Hepatocyte (in vitro differentiated cells): ENCODE measurements around the gene YES1.
"Not testable (repeated sequence)": the region's sequence is repeated elsewhere in the genome, so short reads cannot be mapped to it uniquely, and the experiment has no call there.

Experiments
- EZH2 ChIP-seq: fragments of 200-600 bp; sonication (generic); IDR thresholded peaks from 2 replicates; pipeline ENCODE4 v1.6.1; 2016; ENCODE audit warnings: antibody characterized with exemption, mild to moderate bottlenecking, borderline replicate concordance
- EZH2phosphoT487 ChIP-seq: fragments of 200-600 bp; sonication (generic); IDR thresholded peaks from one replicate; pipeline ENCODE4 v1.6.1; 2018; ENCODE audit warnings: antibody characterized with exemption, mild to moderate bottlenecking, low read depth, moderate library complexity; ENCODE audit not compliant: unreplicated experiment, severe bottlenecking
- TF ChIP-seq, protein P1 (sequence below): fragments of 200-600 bp; sonication (generic); IDR thresholded peaks from 2 replicates; pipeline ENCODE4 v1.5.1; 2016; ENCODE audit warnings: antibody characterized with exemption, mild to moderate bottlenecking; ENCODE audit not compliant: poor library complexity

GRCh38 chr18:776044-776443, 36.0 kb downstream of the YES1 start:
- TF ChIP-seq, protein P1, sequence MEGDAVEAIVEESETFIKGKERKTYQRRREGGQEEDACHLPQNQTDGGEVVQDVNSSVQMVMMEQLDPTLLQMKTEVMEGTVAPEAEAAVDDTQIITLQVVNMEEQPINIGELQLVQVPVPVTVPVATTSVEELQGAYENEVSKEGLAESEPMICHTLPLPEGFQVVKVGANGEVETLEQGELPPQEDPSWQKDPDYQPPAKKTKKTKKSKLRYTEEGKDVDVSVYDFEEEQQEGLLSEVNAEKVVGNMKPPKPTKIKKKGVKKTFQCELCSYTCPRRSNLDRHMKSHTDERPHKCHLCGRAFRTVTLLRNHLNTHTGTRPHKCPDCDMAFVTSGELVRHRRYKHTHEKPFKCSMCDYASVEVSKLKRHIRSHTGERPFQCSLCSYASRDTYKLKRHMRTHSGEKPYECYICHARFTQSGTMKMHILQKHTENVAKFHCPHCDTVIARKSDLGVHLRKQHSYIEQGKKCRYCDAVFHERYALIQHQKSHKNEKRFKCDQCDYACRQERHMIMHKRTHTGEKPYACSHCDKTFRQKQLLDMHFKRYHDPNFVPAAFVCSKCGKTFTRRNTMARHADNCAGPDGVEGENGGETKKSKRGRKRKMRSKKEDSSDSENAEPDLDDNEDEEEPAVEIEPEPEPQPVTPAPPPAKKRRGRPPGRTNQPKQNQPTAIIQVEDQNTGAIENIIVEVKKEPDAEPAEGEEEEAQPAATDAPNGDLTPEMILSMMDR, result not testable (repeated sequence)
- not testable (repeated sequence) for TF ChIP-seq EZH2, EZH2phosphoT487
